ENCODE measurements around the gene RASA4B.
"Not testable (repeated sequence)": the region's sequence is repeated elsewhere in the genome, so short reads cannot be mapped to it uniquely, and the experiment has no call there.

Gene RASA4B

GRCh38 chr7:102511860-102512522, 5.6 kb downstream of the RASA4B start:
- H3K4me3 ChIP-seq (ENCODE audit: low read length): not testable (repeated sequence)

GRCh38 chr7:102510575-102510974, 7.0 kb downstream of the RASA4B start:
- not testable (repeated sequence) for H3K4me3 ChIP-seq (ENCODE audit: low read length)

GRCh38 chr7:102507410-102508088, 10.0 kb downstream of the RASA4B start:
- not testable (repeated sequence) for H3K4me3 ChIP-seq (ENCODE audit: low read length)

- H3K4me3 ChIP-seq (ENCODE audit: low read length): not testable (repeated sequence)
Observed at GRCh38 chr7:102505298-102506185, 12.0 kb downstream of the RASA4B start.

- H3K4me3 ChIP-seq (ENCODE audit: low read length): not testable (repeated sequence)
Observed at GRCh38 chr7:102503141-102503540, 14.4 kb downstream of the RASA4B start.

GRCh38 chr7:102498321-102498720, 19.3 kb downstream of the RASA4B start:
- not testable (repeated sequence) for H3K4me3 ChIP-seq (ENCODE audit: low read length)

- H3K4me3 ChIP-seq (ENCODE audit: low read length): not testable (repeated sequence)
Observed at GRCh38 chr7:102497308-102497707, 20.3 kb downstream of the RASA4B start.

GRCh38 chr7:102496861-102497260, 20.7 kb downstream of the RASA4B start:
- H3K4me3 ChIP-seq (ENCODE audit: low read length): not testable (repeated sequence)

GRCh38 chr7:102494473-102495149, 23.0 kb downstream of the RASA4B start:
- not testable (repeated sequence) for H3K4me3 ChIP-seq (ENCODE audit: low read length)

GRCh38 chr7:102494026-102494425, 23.6 kb downstream of the RASA4B start:
- not testable (repeated sequence) for H3K4me3 ChIP-seq (ENCODE audit: low read length)

GRCh38 chr7:102493220-102493935, 24.2 kb downstream of the RASA4B start:
- H3K4me3 ChIP-seq (ENCODE audit: low read length): not testable (repeated sequence)

GRCh38 chr7:102490529-102491075, 27.0 kb downstream of the RASA4B start:
- not testable (repeated sequence) for H3K4me3 ChIP-seq (ENCODE audit: low read length)

- H3K4me3 ChIP-seq (ENCODE audit: low read length): not testable (repeated sequence)
Observed at GRCh38 chr7:102484317-102484716, 33.3 kb downstream of the RASA4B start.

GRCh38 chr7:102481962-102482361, 35.6 kb downstream of the RASA4B start:
- not testable (repeated sequence) for H3K4me3 ChIP-seq (ENCODE audit: low read length)

- H3K4me3 ChIP-seq (ENCODE audit: low read length): not testable (repeated sequence)
Observed at GRCh38 chr7:102479982-102480637, 37.5 kb downstream of the RASA4B start.

- not testable (repeated sequence) for H3K4me3 ChIP-seq (ENCODE audit: low read length)
Observed at GRCh38 chr7:102479209-102479584, 38.4 kb downstream of the RASA4B start.

- H3K4me3 ChIP-seq (ENCODE audit: low read length): peak within 1 kb of the TSS; percentile 58; the same call in 1 of the 2 replicates
Observed at GRCh38 chr7:102478314-102479208, 39.0 kb downstream of the RASA4B start, which contains the start of gene POLR2J. POLR2J (minus strand) TSS chr7:102478922; CDS start chr7:102478860, 62 bp downstream.

- not testable (repeated sequence) for H3K4me3 ChIP-seq (ENCODE audit: low read length)
Observed at GRCh38 chr7:102474736-102475435, 42.7 kb downstream of the RASA4B start.

Measured in GM08714 (cell line).